Measurements from ENCODE around the gene ZMYND15.

ZMYND15 gene

GRCh38 chr17:4788159-4788806 lies 48.6 kb downstream of the ZMYND15 start:
- DNase-seq = no peak

GRCh38 chr17:4788807-4789700 lies 49.4 kb downstream of the ZMYND15 start, which contains the start of gene GLTPD2:
GLTPD2 (plus strand) TSS chr17:4788964; CDS start chr17:4789012, 48 bp downstream.
- DNase-seq = no peak

GRCh38 chr17:4789701-4789950 lies 50.0 kb downstream of the ZMYND15 start:
- DNase-seq = no peak

DNA sequence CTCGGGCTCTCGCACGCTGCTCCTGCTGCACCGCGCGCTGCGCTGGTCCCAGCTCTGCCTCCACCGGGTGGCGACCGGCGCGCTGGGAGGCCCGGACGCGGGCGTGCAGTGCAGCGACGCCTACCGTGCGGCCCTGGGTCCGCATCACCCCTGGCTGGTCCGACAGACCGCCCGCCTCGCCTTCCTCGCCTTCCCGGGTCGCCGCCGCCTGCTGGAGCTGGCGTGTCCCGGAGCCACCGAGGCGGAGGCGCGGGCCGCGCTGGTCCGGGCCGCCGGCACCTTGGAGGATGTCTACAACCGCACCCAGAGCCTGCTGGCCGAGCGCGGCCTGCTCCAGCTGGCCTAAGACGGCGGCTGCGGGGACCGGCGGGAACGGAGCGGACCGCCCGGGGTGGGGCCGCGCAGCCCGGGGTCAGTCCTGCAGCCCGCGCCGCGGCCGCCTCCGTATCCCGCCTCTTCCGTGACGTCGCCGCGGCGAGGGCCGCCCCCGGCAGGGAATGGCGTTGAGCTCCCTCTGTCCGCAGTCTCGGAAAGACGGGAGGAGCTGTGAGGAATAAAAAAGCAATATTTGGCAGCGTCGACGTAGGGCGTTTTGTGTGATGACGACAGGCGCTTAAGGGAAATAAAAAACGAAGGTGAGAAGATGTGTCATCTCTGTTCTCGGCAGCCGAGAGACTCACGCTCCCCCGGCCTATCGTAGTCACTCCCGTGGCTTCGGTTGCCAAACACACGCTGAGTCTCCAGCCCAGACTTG lies 50.5 kb downstream of the ZMYND15 start:
- DNase-seq = peak; percentile 74 to 91

DNA sequence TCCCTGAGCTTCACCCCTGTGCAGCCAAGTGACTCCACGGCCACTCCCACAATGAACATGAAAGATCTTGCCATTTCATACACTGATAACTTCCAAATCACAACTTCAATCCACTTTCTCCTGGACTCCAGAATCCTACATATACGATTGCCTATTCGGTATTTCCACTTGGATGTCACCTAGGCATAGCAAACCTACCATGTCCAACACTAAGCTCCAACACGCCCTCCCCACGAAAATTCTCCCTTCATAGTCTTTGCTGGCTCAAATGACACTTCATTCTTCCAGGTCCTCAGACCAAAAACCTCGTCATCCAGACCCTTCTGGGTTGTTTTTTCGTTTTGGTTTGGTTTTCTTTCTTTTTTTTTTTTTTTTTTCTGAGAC lies 51.1 kb downstream of the ZMYND15 start:
- DNase-seq = no peak

DNA sequence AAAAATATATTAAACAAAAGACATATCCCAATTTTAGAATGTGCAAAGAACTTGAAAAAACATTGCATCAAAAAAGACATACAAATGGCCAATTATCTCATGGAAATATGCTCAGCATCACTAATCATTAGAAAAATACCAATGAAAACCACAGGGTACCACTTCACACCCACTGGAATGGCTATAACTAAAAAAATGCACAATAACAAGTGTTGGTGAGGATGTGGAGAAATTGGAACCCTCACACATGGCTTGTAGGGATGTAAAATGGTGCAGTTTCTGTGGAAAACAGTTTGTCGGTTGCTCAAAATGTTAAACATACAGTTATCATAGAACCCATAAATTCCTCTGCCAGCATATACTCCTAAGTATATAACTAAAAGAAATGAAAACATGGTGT lies 55.5 kb downstream of the ZMYND15 start:
- DNase-seq = no peak
